ENCODE measurements around the gene GABBR2.

Gene GABBR2

DNA sequence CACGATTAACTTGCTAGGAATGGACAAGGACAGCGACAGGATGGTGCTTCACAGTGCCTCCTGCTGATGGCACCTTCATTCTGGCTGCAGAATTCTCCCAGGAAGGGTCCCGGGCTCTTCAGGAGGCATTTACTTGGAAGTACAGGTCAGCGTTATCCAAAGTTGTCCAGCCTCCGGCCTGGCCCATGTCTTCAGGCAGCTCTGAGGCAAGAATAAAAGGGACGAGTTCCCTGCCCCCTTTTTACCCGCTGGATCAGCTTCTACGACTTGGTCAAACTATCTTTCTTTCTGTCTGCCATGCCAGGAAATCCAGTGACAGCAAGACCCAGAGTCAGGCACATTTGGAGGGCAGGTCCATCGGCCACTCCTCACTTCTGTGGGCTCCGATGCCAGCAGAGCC is 23.4 kb upstream of the GABBR2 start:
- no peak overlapping the region for H3K27ac Mint-ChIP-seq
- DNase-seq (no peak), ATAC-seq (no peak)

DNA sequence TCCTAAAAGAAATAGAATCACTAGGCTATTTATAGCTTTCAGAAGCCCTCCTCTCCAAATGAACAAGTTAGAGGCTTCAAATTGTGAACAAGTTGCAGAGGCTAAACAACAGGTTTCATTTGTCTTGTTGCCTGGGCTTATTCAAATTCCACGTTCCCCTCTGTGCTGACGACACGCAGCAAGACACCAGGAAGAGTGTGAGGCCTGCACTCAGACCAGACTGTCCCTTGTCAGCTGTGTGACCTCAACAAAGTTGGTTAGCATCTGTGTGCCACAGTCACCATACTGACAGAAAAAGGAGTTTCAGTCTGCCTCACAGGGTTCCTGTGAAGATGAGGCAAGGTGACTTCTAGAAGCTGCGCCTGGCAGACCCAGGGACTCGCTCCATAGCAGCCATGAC is 22.1 kb upstream of the GABBR2 start:
- Mint-ChIP-seq H3K27ac (no peak overlapping the region), H3K9me3 (no peaks in the 10 kb centered on the region), H3K36me3 (ENCODE audit: low read depth) (no peaks in the 10 kb centered on the region), H3K4me1 (no peaks in the 10 kb centered on the region), H3K27me3 (no peaks in the 10 kb centered on the region), H3K4me3 (no peak overlapping the region)
- DNase-seq, result no peak
- no peak for ATAC-seq

More for the DNA sequence above, 23.4 kb upstream of the GABBR2 start:
- no peaks in the 10 kb centered on the region for H3K27me3 Mint-ChIP-seq
- H3K36me3 Mint-ChIP-seq (ENCODE audit: low read depth), result peaks cover 6% of the 10 kb centered on the region
- no peak overlapping the region for H3K4me3 Mint-ChIP-seq
- no peaks in the 10 kb centered on the region for H3K4me1 Mint-ChIP-seq
- no peaks in the 10 kb centered on the region for H3K9me3 Mint-ChIP-seq

DNA sequence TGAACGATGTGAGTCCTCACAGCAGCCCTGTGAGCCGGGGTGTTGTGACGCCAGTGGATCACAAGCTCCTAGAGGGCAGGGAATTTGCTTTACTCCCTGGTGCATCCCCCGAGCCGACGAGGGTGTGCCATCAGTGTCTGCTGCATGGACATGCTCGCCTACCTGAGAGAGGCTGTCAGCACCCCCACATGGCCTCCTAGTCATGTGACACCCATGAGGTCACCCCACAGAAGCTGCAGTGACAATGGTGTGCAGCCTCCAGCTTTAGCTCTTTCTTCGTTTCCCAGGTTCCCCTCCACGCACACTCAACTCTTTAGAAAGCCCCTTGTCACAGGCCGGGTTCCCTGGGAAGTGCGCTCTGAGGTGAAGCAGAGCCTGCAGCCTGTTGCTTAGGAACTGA is 19.8 kb upstream of the GABBR2 start:
- DNase-seq (no peak), ATAC-seq (no peak)
- no peak overlapping the region for H3K4me3 Mint-ChIP-seq
- H3K36me3 Mint-ChIP-seq (ENCODE audit: low read depth), result no peaks in the 10 kb centered on the region
- no peak overlapping the region for H3K27ac Mint-ChIP-seq
- peaks cover 6% of the 10 kb centered on the region for H3K27me3 Mint-ChIP-seq
- H3K9me3 Mint-ChIP-seq, result peaks cover 4% of the 10 kb centered on the region
- H3K4me1 Mint-ChIP-seq, result no peaks in the 10 kb centered on the region

DNA sequence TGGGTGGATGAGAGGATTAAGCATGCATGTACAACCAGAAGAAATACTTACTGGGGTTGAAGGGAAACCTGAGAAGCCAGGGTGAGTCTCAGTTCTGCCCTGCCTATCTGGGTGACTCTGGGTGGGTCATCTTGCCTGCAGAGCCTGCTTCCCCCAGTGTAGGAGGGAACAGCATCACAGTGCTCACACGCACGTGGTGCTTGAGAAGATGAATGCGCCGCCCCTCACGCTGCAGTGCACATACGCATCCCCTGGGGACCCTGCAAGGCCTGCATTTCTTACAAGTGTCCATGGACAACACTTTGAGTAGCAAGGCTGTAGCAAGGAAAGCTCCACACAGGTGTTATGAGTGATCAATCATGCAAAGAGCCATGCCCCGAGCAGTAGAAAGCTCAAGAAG is 18.7 kb upstream of the GABBR2 start:
- H3K27me3 Mint-ChIP-seq, result peaks cover 9% of the 10 kb centered on the region
- H3K9me3 Mint-ChIP-seq, result peaks cover 4% of the 10 kb centered on the region
- H3K4me1 Mint-ChIP-seq, result no peaks in the 10 kb centered on the region
- H3K36me3 Mint-ChIP-seq (ENCODE audit: low read depth), result no peaks in the 10 kb centered on the region
- H3K4me3 Mint-ChIP-seq, result no peak overlapping the region
- no peak overlapping the region for H3K27ac Mint-ChIP-seq
- no peak for ATAC-seq
- no peak for DNase-seq

DNA sequence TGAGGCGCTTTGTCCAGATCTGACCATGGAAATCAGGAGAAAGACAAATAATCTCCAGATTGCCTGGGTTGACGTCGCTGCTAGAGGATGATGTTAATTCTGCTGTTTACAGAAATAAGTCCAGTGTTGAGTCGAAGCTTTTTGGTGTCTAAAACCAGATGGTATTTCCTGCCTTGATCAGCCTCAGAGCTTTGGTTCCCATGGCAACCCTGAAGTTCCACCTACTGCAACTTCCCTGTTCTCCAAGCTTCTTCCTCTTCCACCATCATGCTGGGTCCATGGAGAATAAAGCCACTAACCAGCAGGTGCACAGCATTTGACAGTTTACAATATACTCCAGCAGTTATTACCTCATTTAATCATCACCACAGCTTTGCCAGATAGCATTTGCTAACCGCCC is 18.0 kb upstream of the GABBR2 start:
- Mint-ChIP-seq H3K36me3 (ENCODE audit: low read depth) (no peaks in the 10 kb centered on the region), H3K27ac (no peak overlapping the region), H3K4me1 (no peaks in the 10 kb centered on the region), H3K9me3 (peaks cover 4% of the 10 kb centered on the region), H3K27me3 (peaks cover 9% of the 10 kb centered on the region), H3K4me3 (no peak overlapping the region)
- ATAC-seq, result no peak
- no peak for DNase-seq

DNA sequence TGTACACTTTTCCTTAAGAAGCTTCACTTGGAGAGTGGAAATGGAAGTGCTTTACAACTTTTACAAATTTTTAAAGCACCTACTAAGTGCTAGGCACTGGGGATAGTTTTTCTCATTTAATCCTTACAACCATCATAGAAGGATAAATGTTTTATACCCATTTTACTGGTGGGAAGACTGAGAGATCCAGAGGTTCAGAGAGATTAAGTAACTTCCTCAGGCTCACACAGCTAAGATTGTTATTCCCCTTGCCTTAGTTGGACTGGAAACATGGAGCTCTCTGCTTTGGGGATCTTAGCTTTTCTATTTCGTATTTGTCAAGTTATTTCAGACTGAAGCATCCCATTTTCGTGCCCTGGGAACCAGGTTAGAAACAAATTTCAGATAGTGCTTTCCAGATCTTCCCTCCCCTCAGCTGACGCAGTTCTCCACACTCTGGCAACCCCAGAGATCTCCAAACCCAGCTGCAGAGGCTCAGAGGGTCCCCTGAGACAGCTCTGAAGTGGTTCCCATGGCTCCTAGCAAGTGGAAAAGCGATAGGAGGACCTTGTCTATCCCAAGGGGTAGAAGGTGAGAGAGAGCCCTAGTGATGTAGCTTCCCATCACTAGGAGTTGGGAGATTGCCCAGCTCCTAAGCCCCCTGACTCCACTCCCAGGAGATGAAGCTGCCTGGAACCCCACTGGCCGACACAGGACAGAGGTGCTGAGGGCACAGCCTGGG is 16.2 kb upstream of the GABBR2 start:
- ATAC-seq (no peak), DNase-seq (no peak)
- Mint-ChIP-seq H3K4me1 (no peaks in the 10 kb centered on the region), H3K36me3 (ENCODE audit: low read depth) (no peaks in the 10 kb centered on the region), H3K27ac (no peak overlapping the region), H3K4me3 (no peak overlapping the region), H3K9me3 (peaks cover 4% of the 10 kb centered on the region), H3K27me3 (peaks cover 9% of the 10 kb centered on the region)

DNA sequence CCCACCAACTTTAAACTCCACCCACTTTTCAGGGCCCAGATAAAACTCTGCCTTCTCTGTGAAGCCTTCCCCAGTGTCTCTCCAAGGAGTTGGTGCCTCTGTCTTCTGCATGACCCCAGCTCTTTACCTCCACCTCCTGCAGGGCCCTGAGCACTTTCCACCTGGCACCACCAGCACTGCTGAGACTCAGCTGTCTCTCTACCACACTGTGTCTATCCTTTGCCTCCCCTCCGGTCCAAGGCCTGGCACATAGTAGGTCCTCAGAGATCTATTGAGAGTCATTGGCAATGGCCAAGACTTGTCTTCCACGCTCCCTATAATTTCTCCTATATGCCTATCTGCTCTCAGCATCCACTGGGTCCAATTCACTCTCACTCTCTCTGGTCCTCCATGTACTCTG is 12.9 kb upstream of the GABBR2 start:
- Mint-ChIP-seq H3K27me3 (peaks cover 19% of the 10 kb centered on the region), H3K4me3 (no peak overlapping the region), H3K9me3 (peaks cover 4% of the 10 kb centered on the region), H3K27ac (no peak overlapping the region), H3K36me3 (ENCODE audit: low read depth) (no peaks in the 10 kb centered on the region), H3K4me1 (no peaks in the 10 kb centered on the region)
- no peak for ATAC-seq
- DNase-seq, result no peak

DNA sequence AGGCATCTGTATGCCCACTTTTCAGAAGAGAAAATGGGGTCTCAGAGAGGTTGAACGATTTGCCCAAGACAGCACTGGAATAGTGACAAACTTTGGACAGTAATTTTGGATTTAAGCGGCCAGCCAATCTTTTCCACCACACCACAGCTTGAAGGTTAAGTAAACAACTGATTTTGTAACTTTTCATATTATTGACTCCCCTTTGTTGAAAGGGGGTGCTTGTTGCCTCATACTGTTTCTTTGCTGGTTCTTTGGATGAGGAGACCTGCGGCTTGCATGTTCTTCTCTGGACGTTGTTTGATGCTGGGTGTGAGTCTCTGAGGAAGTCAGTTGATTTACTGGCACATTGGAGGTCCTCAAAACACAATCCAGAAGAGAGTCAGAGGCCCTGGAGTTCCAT is 11.7 kb upstream of the GABBR2 start:
- no peak for ATAC-seq
- H3K9me3 Mint-ChIP-seq, result peaks cover 4% of the 10 kb centered on the region
- no peaks in the 10 kb centered on the region for H3K36me3 Mint-ChIP-seq (ENCODE audit: low read depth)
- H3K4me1 Mint-ChIP-seq, result no peaks in the 10 kb centered on the region
- no peak overlapping the region for H3K27ac Mint-ChIP-seq
- H3K27me3 Mint-ChIP-seq, result peaks cover 19% of the 10 kb centered on the region
- DNase-seq, result no peak
- H3K4me3 Mint-ChIP-seq, result no peak overlapping the region

DNA sequence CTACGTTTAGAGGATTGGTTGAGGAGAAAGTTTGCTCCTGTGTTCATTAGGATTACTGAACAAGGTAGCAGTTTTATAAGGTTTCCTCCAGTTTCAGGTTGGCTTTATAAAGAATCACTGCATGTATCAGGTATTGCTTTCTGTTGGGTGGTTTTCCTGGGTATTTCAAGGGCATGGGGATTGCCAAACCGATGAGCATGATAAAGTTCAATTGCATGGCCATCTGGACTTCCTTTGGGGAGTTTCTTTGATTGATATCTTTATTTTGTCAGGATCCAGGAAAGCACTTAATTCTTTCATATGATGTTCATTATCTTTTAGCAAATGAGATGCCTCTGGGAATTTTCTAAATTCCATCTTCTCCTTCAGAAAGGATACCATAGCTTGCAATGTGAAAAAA is 10.3 kb upstream of the GABBR2 start:
- Mint-ChIP-seq H3K9me3 (no peaks in the 10 kb centered on the region), H3K36me3 (ENCODE audit: low read depth) (no peaks in the 10 kb centered on the region), H3K4me1 (no peaks in the 10 kb centered on the region), H3K4me3 (no peak overlapping the region), H3K27ac (no peak overlapping the region), H3K27me3 (peaks cover 16% of the 10 kb centered on the region)
- ATAC-seq (no peak), DNase-seq (no peak)

DNA sequence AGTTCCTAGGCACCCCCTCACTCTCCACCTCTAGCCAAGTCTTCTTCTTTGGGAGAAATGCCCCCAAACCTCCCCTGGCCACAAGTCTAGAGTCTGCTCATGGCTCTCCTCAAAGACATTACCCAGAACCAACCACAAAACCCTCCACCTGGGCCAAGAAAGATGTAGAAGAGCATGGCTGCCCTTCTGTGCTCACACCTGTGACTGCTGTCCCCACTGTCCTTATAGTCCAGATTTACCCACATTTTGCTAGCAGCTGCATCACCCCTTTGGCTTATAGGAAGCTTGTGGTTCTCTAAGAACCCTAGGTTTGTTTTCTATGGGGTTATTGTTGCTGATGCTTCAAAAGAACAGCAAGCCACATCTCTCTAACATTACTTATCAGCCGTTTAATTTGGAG is 6.1 kb upstream of the GABBR2 start:
- no peaks in the 10 kb centered on the region for H3K4me1 Mint-ChIP-seq
- H3K36me3 Mint-ChIP-seq (ENCODE audit: low read depth), result no peaks in the 10 kb centered on the region
- no peak overlapping the region for H3K27ac Mint-ChIP-seq
- no peak overlapping the region for H3K4me3 Mint-ChIP-seq
- H3K9me3 Mint-ChIP-seq, result no peaks in the 10 kb centered on the region
- peaks cover 34% of the 10 kb centered on the region for H3K27me3 Mint-ChIP-seq
- ATAC-seq (no peak), DNase-seq (no peak)

DNA sequence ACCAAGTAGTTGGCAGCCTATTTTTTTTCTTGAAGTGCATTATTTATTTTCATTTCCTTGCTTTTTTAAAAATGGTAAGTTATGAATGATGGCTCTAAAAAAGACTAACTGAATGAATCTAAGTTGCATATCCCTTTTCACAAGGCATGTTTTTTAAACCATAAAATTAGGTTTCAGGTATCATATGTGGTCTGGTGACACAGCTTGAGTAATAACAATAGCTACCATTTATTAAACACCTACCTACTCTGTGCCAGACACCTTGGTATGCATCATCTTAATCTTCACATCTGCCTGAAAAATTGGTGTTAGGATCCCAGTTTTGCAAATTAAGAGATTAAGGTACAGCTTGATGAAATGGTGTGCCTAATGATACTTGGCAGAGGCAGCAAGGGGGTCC is 4.3 kb upstream of the GABBR2 start:
- ATAC-seq (no peak), DNase-seq (no peak)
- no peaks in the 10 kb centered on the region for H3K36me3 Mint-ChIP-seq (ENCODE audit: low read depth)
- H3K27me3 Mint-ChIP-seq, result peaks cover 37% of the 10 kb centered on the region
- H3K4me1 Mint-ChIP-seq, result no peaks in the 10 kb centered on the region
- H3K4me3 Mint-ChIP-seq, result no peak overlapping the region
- no peaks in the 10 kb centered on the region for H3K9me3 Mint-ChIP-seq
- no peak overlapping the region for H3K27ac Mint-ChIP-seq

DNA sequence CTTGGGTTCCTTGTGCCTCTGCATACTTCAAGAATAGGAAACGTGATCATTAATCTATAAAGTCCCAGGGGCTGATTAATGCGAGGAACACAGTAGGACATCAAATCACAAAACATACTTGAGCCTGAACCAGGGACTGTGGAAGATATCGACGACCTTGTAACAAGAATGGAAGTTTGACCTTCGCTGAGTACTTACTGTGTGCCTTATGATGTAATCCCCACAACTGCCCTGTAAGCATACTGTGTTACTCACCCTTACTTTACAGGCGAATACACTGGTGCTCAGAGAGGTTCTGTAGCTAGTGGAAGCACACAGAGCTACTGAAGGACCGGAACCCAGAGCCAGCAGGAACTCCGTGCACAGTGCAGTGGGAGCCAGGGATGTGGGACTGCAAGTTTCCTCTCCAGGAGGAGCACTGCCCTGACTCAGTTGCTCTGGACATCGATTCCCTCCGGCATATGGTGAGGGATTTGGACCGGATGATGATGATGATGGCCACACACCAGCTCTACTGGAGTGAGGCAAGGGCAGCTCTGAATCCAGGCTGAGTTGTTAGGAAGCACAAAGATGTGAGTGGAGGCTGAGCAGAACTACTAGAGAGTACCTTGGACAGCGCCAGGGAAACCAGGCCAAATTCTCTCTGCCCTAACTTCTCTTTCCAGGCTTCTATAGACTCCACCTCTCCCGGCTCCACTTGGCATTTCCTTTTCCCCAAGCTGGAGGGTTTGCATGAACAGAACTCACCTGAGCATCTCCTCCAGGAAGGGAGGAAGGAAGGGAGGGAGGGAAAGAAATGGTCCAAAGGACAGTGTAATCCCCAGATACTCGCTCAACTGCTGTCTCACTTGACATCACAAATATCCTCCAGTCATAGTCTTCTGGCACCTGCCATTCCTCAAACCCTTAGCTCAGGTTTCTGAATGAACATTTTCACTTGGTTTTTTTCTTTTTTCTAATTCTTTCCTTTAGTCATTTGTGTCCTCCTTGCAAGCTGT is 1.5 kb upstream of the GABBR2 start:
- H3K4me3 Mint-ChIP-seq, result no peak overlapping the region
- no peak for DNase-seq

DNA sequence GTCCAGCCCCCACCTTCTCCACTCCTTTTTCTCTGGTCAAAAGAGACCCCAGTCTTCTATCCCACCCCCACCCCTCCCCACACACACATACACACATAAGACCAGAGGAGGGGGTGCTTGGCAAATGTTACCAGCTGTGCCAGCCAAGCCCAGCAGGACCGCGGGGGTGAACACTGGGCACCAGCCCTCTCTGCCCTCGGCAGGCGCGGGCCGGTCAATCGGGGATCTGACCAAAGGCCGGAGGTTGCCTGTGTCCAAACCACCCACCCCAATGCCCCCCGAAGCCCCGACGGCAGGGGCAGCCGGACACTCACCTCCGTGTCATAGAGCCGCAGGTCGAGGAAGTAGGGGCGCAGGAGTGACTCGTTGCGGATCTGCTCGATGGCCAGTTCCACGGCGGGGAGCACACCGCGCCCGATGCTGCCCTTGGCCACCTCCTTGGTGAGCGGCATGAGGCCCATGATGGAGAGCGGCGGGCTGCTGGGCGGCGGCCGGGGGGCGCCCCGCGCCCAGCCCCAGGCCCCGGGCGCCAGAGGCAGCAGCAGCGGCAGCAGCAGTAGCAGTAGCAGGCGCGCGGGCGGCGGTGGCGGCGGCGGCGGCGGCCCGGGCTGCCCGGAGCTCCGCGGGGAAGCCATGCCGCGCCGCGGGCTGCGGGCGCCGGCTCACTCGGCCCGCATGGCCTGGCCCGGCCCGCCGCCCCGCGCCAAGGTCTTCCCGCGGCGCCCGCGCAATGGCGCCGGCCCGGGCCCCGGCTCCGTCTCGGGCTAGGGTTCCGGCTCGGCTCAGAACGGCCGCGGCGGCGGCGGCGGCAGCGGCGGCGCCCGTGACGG is 417 bp downstream of the GABBR2 start:
- Mint-ChIP-seq H3K9me3 (no peaks in the 10 kb centered on the region), H3K27me3 (peaks cover 61% of the 10 kb centered on the region), H3K27ac (no peak overlapping the region), H3K4me1 (no peaks in the 10 kb centered on the region), H3K36me3 (ENCODE audit: low read depth) (no peaks in the 10 kb centered on the region), H3K4me3 (no peak overlapping the region)
- DNase-seq (no peak), ATAC-seq (no peak)

More for the DNA sequence above, 1.5 kb upstream of the GABBR2 start:
- Mint-ChIP-seq H3K27ac (no peak overlapping the region), H3K4me1 (no peaks in the 10 kb centered on the region), H3K36me3 (ENCODE audit: low read depth) (no peaks in the 10 kb centered on the region), H3K9me3 (no peaks in the 10 kb centered on the region), H3K27me3 (peaks cover 49% of the 10 kb centered on the region)
- ATAC-seq, result no peak

Measured in activated naive CD8-positive, alpha-beta T cell treated with anti-CD3 and anti-CD28 coated beads, Interleukin-2, amount 50 U/mL, for 24 hours (primary cell).